Aorta (tissue), 5 donors: ENCODE measurements around the gene LRRC18. TPM values are rescaled to one million over a fixed set of nuclear protein-coding genes. Genes with fewer than 3 reads are reported as not detected.
A peak's percentile ranks its signal among the peaks of the same experiment; 100 is the strongest.

Experiments used
- ATAC-seq: fragments of 200-7000 bp; cut with Tn5 transposase; one replicate; pipeline ENCODE4 v1.9.1; 2022; ENCODE audit warnings: moderate library complexity; ENCODE audit not compliant: low FRiP score
- DNase-seq, 2 donors: peaks; one replicate each; pipeline ENCODE4 v3.0.0-alpha.2; 2020
- H3K27ac ChIP-seq, 2 donors: one replicate each; pipeline ENCODE4 v1.5.1; 2013; ENCODE audit warnings: low read length in 2 of 2, mild to moderate bottlenecking in 2 of 2, moderate library complexity in 2 of 2, control low read depth in 1 of 2, inconsistent platforms in 1 of 2, low read depth in 1 of 2
- H3K27me3 ChIP-seq, 2 donors: one replicate each; pipeline ENCODE4 v1.6.1; 2013; ENCODE audit warnings: control low read depth in 1 of 2, low read length in 1 of 2, mild to moderate bottlenecking in 1 of 2, moderate library complexity in 1 of 2; ENCODE audit not compliant: insufficient read depth in 2 of 2, control insufficient read depth in 1 of 2
- H3K36me3 ChIP-seq, 2 donors: one replicate each; pipeline ENCODE4 v1.6.1; 2013; ENCODE audit warnings: control low read depth in 1 of 2, low read length in 1 of 2, mild to moderate bottlenecking in 1 of 2; ENCODE audit not compliant: insufficient read depth in 2 of 2, control insufficient read depth in 1 of 2
- H3K4me1 ChIP-seq, 2 donors: one replicate each; pipeline ENCODE4 v1.6.1; 2013; ENCODE audit warnings: low read length in 2 of 2, control low read depth in 1 of 2, mild to moderate bottlenecking in 1 of 2, moderate library complexity in 1 of 2; ENCODE audit not compliant: insufficient read depth in 2 of 2, control insufficient read depth in 1 of 2
- H3K4me3 ChIP-seq, 2 donors: one replicate each; pipeline ENCODE4 v1.5.1; 2013; ENCODE audit warnings: low read length in 2 of 2, control low read depth in 1 of 2, mild to moderate bottlenecking in 1 of 2
- H3K9me3 ChIP-seq: one replicate; pipeline ENCODE4 v1.6.1; 2013; ENCODE audit warnings: mild to moderate bottlenecking, low read length; ENCODE audit not compliant: control insufficient read depth
- WGBS, 2 donors: extraction: QIAGEN DNeasy Blood & Tissue Kit; methylation state at CpG; one replicate each; pipeline ENCODE4 v1.1.7; 2013; 5-methylcytosine and 5-hydroxymethylcytosine counted together
- intact Hi-C, 2 donors: fragments of 100-400 bp; cut with DNase I; formaldehyde crosslinking; loops; one replicate each; pipeline versions ENCODE4 v1.14.2 to v1.15.0; 2022
- polyA plus RNA-seq, 2 donors: library from polyadenylated mRNA; stranded (reverse); fragments of 200-250 nt; gene quantifications; one replicate each; pipeline ENCODE4 v1.2.3, GENCODE V29; 2013
- total RNA-seq, 2 donors: library from RNA; stranded (reverse); fragmentation: NEBNext Ultra II Directional; extraction: Animal tissue kit (Norgen Biotek cat#: 25700); gene quantifications; one replicate each; pipeline ENCODE4 v1.2.1, GENCODE V29; 2021
- donor health status: healthy with polysubstance abuse.
- donor health status: Bipolar disorder and iron deficiency.
- donor health status: DM: no; HTN: no; CAD: no.
- donor health status: DM: no; HTN: no; CAD: no.
- donor health status: DM: yes; HTN: yes; CAD: no.

The LRRC18 gene
- total and polyA plus RNA-seq, 4 donors, result not detected

DNA sequence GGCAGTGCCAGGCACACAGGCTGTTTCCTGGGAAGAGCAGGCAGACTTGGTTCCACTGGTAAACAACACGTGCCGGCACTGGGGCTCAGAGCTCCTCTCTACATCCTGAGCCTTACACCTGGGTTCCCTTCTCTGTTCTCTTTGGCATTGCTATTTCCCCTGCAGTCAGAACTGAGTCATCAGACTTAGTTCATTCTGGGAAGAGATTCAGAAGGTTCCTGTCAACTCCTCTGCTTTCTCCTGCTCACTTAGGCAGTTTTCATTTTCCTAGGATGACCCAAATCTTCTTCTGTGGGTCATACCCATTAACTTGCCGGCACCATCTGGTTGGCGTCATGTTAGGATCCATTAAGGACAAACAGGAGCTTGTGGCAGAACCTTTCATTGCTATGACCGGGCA lies 33.4 kb upstream of the LRRC18 start:
- Histone ChIP-seq H3K4me3 (no peak overlapping the region), H3K4me1 (no peaks in the 10 kb centered on the region), H3K36me3 (no peaks in the 10 kb centered on the region), H3K9me3 (no peaks in the 10 kb centered on the region), H3K27me3 (no peaks in the 10 kb centered on the region), H3K27ac (no peak overlapping the region)
- WGBS, 2 donors, result 68 to 69% methylated on average over 5 of the region's 5 CpGs
- intact Hi-C loops, result no loop called here
- DNase-seq (no peak), ATAC-seq (no peak)

DNA sequence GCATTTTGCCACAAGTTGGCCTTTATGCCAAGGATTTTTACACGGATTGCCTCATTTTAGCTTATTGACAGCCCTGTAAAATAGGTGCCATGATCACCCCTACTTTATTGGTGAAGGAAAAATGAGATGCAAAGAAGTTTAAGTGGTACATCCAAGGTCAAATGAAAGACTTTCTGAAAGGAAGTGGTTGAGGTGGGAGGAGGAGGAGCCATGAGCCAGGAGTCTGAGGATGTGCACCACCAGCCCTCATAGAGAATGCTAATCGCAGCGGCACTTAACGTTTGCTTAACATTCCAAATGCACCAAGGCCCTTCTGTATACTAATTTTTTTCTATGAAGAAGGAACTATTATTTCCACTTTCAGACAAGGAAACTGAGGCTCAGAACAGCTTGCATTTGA lies 31.0 kb upstream of the LRRC18 start:
- intact Hi-C loops, result no loop called here
- no peaks in the 10 kb centered on the region for H3K9me3 ChIP-seq
- 84 to 88% methylated on average over 4 of the region's 4 CpGs for WGBS, 2 donors
- no peaks in the 10 kb centered on the region for H3K36me3 ChIP-seq
- ATAC-seq, result no peak
- H3K4me3 ChIP-seq, result no peak overlapping the region
- H3K4me1 ChIP-seq, result no peaks in the 10 kb centered on the region
- H3K27me3 ChIP-seq, result no peaks in the 10 kb centered on the region
- H3K27ac ChIP-seq, result no peak overlapping the region
- no peak for DNase-seq

DNA sequence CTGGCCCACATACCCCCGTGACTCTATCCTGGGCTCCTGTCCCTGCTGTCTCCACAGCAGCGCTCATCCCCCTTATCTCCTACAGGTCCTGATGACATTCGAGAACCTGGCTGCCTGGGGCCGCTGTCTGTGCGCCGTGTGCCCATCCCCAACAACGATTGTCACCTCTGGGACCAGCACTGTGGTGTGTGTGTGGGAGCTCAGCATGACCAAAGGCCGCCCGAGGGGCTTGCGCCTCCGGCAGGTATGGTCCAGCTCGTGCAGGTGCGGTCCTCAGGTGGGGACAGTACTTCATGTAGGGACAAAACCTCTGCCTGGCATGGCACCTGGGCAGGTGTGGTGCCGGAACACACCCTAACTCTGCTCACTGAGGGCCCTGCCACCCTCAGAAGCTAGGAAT lies 30.4 kb upstream of the LRRC18 start:
- Histone ChIP-seq H3K36me3 (no peaks in the 10 kb centered on the region), H3K27me3 (no peaks in the 10 kb centered on the region), H3K9me3 (no peaks in the 10 kb centered on the region), H3K27ac (no peak overlapping the region), H3K4me3 (no peak overlapping the region), H3K4me1 (no peaks in the 10 kb centered on the region)
- no peak for ATAC-seq
- 95 to 96% methylated on average over 14 of the region's 14 CpGs for WGBS, 2 donors
- DNase-seq, result no peak
- intact Hi-C loops, result no loop called here

DNA sequence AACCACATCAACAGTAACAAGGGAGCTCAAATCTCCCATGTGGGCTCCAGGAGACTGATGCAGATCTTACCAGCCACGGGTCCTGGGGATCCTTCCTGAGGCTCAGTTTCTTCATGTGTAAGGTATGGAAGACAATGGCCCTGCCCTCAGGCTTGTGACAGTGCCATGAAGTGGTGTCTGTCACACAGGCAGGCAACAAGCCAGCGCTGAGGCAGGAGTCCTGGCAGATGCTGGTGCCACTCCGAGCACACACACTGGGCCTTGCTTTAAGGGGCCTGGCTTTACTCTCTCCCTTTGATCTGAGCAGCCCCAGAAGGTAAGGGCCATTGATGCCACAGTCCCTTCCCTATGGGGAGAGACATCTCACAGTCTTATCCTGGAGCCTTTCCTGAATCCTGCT lies 28.4 kb upstream of the LRRC18 start:
- Histone ChIP-seq H3K4me1 (no peaks in the 10 kb centered on the region), H3K9me3 (no peaks in the 10 kb centered on the region), H3K36me3 (no peaks in the 10 kb centered on the region), H3K27me3 (no peaks in the 10 kb centered on the region), H3K27ac (no peak overlapping the region), H3K4me3 (no peak overlapping the region)
- DNase-seq, result no peak
- 55 to 66% methylated on average over 3 of the region's 3 CpGs for WGBS, 2 donors
- no peak for ATAC-seq
- intact Hi-C loops, result no loop called here

DNA sequence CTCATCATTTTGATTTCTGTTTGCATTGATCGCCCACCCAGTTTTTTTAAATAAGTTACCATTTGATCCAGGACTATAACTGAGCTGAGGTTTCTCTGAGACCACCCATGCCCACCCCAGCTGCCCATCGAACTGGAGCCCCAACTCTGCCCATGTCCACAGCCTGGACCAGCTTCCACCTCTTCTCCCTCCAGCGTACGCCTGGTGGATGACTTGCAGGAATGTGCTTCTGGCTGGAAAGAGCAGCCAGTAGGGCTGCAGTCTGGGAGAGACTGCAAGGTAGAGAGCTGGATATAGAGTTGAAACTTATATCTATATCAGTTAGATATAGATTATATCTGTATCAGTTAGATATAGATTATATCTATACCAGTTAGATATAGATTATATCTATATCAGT lies 25.8 kb upstream of the LRRC18 start:
- Histone ChIP-seq H3K36me3 (no peaks in the 10 kb centered on the region), H3K4me1 (no peaks in the 10 kb centered on the region), H3K4me3 (no peak overlapping the region), H3K27me3 (no peaks in the 10 kb centered on the region), H3K9me3 (no peaks in the 10 kb centered on the region), H3K27ac (no peak overlapping the region)
- DNase-seq (peak in 1 of 2 donors; percentile 28), ATAC-seq (no peak)
- intact Hi-C loops, result no loop called here
- WGBS, 2 donors, result 92 to 95% methylated on average over 4 of the region's 4 CpGs

DNA sequence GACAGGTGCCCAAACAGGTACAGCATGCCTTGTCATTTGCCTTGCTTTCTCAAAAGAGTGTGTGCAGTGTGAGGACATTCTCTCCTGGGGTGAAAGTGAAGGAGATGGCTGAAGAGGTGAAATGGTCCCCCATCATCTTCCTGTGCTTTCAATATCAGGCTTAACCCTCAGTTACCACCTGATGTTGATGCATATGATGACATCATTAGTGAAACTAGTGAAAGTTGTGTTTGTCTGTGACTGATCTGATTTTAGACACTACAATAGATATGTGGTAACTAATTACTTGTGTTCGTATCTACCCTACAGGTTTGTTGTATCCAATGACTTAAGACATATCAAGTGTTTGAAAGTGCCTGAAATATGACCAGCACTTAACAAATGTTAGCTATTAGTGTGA lies 24.4 kb upstream of the LRRC18 start:
- Histone ChIP-seq H3K27ac (no peak overlapping the region), H3K27me3 (no peaks in the 10 kb centered on the region), H3K9me3 (no peaks in the 10 kb centered on the region), H3K4me1 (no peaks in the 10 kb centered on the region), H3K36me3 (no peaks in the 10 kb centered on the region), H3K4me3 (no peak overlapping the region)
- no peak for ATAC-seq
- intact Hi-C loops, result no loop called here
- WGBS, 2 donors, result 95 to 97% methylated on average over 1 of the region's 1 CpG
- DNase-seq, result no peak

DNA sequence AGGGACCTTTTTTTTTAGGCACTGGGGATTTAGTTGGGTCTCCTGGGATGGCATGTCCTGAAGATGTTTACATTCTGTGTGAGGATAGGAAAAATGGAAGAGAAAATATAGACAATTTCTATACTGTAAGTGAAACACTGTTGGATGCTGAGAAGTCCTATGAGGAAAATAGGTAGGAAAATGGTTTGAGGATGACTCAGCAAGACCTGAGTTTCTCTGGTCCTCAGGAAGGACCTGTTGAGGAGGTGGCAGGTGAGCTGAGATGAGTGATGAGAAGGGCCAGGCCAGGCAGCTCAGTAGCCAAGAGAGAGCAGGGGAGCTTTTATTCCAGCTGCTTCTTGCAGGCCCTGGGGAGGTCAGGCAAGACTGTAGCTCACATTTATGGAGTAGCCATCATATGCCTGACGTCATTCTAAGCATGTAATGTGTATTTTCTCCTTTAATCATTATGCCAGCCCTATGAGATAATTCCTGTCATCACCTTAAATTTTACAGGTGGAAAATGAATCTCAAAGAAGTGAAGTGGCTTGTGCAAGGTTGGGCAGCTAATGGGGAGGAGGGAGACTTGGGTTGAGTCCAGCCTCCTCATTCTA lies 19.1 kb upstream of the LRRC18 start:
- DNase-seq (no peak), ATAC-seq (no peak)
- Histone ChIP-seq H3K4me1 (no peaks in the 10 kb centered on the region), H3K9me3 (no peaks in the 10 kb centered on the region), H3K27me3 (no peaks in the 10 kb centered on the region), H3K36me3 (no peaks in the 10 kb centered on the region), H3K4me3 (no peak overlapping the region), H3K27ac (no peak overlapping the region)
- intact Hi-C loops, result no loop called here
- 86 to 92% methylated on average over 1 of the region's 1 CpG for WGBS, 2 donors

DNA sequence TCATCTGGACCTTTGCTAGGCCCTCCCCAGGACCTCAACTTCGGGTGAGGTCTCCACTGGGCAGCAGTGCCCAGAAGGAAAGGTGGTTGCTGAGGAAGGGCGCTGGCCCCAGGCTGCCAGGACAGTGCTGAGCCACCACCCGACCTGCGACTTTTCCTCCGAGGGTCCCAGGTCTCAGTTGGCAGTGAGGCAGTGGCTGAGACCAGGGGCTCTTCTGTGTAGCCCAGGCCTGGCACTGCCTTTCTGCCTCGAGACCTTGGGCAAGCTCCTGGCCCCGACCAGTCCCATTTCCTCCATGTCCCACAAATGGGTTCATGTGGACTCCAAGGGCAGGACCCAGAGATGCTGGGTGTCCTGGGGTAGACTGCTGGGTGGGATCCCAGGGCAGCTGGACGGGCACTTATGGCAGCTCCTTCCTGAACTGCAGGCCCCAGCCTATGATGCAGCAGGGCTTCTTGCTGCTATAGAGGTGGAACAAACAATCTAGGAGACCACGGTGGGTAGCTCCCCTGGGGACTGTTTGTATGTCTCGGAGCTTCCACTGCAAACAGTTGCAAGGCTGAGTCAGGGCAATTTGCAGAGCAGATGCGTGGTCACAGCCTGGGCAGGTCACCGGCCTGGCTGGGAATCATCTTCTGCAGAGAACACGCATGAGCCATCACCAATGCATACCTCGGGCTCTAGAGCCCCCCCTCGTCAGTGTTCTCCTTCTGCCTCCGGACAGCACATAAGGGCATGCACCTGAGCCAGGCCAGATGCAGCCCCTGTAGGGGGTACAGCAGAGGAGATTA lies 17.9 kb upstream of the LRRC18 start:
- Histone ChIP-seq H3K27ac (no peak overlapping the region), H3K36me3 (no peaks in the 10 kb centered on the region), H3K9me3 (no peaks in the 10 kb centered on the region), H3K4me3 (no peak overlapping the region), H3K27me3 (no peaks in the 10 kb centered on the region), H3K4me1 (no peaks in the 10 kb centered on the region)
- WGBS, 2 donors, result 95 to 96% methylated on average over 16 of the region's 16 CpGs
- DNase-seq, result peak in 1 of 2 donors; percentile 44
- intact Hi-C loops, result no loop called here
- ATAC-seq, result peak; percentile 13

DNA sequence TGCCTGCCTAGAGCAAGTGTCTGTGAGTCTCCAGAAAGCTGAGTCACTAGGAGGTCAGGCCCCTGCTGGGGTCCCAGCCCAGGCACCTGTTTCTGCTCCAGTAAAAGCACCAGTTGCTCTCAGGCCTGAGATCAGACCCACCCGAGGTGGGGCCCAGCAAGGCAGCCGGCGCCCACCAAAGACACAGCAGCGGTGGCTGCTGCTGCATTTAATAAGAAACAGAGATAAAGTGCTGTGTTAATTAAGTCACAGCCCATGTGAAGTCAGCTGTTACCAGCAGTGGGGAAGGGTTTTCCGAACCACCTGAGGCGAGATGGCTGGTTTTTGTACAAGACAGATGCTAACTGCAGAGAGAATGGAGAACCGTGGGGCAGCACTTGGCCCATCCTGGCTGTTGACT lies 12.1 kb upstream of the LRRC18 start:
- ATAC-seq (no peak), DNase-seq (peak in 1 of 2 donors; percentile 23)
- Histone ChIP-seq H3K36me3 (no peaks in the 10 kb centered on the region), H3K9me3 (no peaks in the 10 kb centered on the region), H3K4me3 (no peak overlapping the region), H3K27ac (no peak overlapping the region), H3K27me3 (no peaks in the 10 kb centered on the region), H3K4me1 (peaks cover 0 to 3% of the 10 kb centered on the region in 2 donors)
- 86 to 89% methylated on average over 7 of the region's 7 CpGs for WGBS, 2 donors
- intact Hi-C loops, result no loop called here
